ENCODE data around the gene FTSJ3. TPM values are rescaled to one million over a fixed set of nuclear protein-coding genes. Genes with fewer than 3 reads are reported as not detected.
"Not testable (repeated sequence)": the region's sequence is repeated elsewhere in the genome, so short reads cannot be mapped to it uniquely, and the experiment has no call there.

FTSJ3 gene
- total and polyA plus RNA-seq, 4 donors: 10.0 to 38.1 (median 29.7) TPM

DNA sequence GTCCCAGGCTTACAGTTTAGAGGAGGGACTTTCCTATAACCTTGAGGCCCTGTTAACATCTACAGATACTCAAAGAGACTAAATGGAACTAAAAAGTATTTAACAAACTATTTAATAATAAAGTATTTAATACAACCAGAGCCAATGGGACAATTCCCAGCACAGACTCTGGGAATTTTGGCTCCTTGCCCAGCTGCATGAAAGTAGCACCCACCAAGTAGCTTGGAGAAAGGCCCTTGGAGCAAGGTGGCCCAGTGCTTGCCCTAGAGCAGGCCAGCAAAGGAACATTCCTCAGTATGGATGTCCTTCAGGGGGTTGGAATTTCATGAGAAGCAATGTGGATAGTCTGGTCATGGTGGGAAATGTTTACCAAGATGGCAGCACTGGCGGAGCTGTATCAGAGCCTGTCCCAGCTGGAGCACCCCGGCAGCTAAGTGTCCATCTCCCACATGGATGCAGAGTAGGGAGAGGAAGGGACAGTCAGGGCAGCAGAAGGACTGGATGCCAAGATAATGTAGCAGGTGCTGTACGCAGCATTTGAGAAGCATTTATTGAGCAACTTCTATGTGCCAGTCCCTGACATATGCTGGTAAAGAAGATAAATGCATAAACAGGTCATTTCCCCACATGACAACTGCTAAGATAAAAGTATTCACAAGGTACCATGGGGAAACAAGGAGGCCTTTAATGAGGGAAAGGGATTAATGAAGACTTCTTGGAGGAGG lies 20.2 kb upstream of the FTSJ3 start:
- Histone ChIP-seq H3K27ac (ENCODE audit: low read depth in 1 of 2, low read length in 2 of 2) (no peak overlapping the region), H3K4me1 (ENCODE audit: control insufficient read depth in 1 of 2, insufficient read depth in 2 of 2, low read length in 2 of 2) (peaks cover 0 to 2% of the 10 kb centered on the region in 2 donors), H3K27me3 (ENCODE audit: control insufficient read depth in 1 of 2, insufficient read depth in 2 of 2, low read length in 1 of 2) (no peaks in the 10 kb centered on the region), H3K9me3 (ENCODE audit: control insufficient read depth, low read length) (no peaks in the 10 kb centered on the region), H3K4me3 (ENCODE audit: low read length in 2 of 2) (no peak overlapping the region), H3K36me3 (ENCODE audit: control insufficient read depth in 1 of 2, insufficient read depth in 2 of 2, low read length in 1 of 2) (no peaks in the 10 kb centered on the region)
- 93 to 96% methylated on average over 3 of the region's 3 CpGs for WGBS, 2 donors
- no peak for DNase-seq
- intact Hi-C loops (cut with DNase I): loop anchor here in 1 of 2 donors (5.0 kb wide), 1 partner anchor 285 kb away; the partner anchor contains the start of gene ERN1
- ATAC-seq (ENCODE audit: low FRiP score): no peak

DNA sequence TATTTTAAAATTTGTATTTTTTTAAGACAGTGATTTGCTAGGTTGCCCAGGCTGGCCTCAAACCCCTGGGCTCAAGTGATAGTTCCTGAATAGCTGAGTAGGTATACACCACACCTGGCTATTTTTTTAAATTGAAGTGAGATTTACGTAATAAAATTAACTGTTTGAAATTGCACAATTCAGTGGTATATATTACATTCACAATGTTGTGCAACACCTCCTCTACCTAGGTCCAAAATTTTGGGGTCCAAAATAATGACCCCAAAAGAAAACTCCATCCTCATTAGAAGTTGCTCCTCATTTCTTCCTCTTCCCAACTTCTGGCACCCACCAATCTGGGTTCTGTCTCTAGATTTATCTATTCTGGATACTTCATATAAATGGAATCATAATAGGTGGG lies 18.0 kb upstream of the FTSJ3 start:
- 92 to 94% methylated on average over 1 of the region's 1 CpG for WGBS, 2 donors
- H3K9me3 ChIP-seq (ENCODE audit: control insufficient read depth, low read length): no peaks in the 10 kb centered on the region
- H3K36me3 ChIP-seq (ENCODE audit: control insufficient read depth in 1 of 2, insufficient read depth in 2 of 2, low read length in 1 of 2): no peaks in the 10 kb centered on the region
- H3K4me3 ChIP-seq (ENCODE audit: low read length in 2 of 2): no peak overlapping the region
- H3K27me3 ChIP-seq (ENCODE audit: control insufficient read depth in 1 of 2, insufficient read depth in 2 of 2, low read length in 1 of 2): no peaks in the 10 kb centered on the region
- intact Hi-C loops (cut with DNase I): loop anchor here in 1 of 2 donors (5.0 kb wide), 1 partner anchor 287 kb away; the partner anchor contains the start of gene ERN1
- DNase-seq (no peak), ATAC-seq (ENCODE audit: low FRiP score) (no peak)
- no peak overlapping the region for H3K27ac ChIP-seq (ENCODE audit: low read depth in 1 of 2, low read length in 2 of 2)
- H3K4me1 ChIP-seq (ENCODE audit: control insufficient read depth in 1 of 2, insufficient read depth in 2 of 2, low read length in 2 of 2): peaks cover 2% of the 10 kb centered on the region in 2 donors

DNA sequence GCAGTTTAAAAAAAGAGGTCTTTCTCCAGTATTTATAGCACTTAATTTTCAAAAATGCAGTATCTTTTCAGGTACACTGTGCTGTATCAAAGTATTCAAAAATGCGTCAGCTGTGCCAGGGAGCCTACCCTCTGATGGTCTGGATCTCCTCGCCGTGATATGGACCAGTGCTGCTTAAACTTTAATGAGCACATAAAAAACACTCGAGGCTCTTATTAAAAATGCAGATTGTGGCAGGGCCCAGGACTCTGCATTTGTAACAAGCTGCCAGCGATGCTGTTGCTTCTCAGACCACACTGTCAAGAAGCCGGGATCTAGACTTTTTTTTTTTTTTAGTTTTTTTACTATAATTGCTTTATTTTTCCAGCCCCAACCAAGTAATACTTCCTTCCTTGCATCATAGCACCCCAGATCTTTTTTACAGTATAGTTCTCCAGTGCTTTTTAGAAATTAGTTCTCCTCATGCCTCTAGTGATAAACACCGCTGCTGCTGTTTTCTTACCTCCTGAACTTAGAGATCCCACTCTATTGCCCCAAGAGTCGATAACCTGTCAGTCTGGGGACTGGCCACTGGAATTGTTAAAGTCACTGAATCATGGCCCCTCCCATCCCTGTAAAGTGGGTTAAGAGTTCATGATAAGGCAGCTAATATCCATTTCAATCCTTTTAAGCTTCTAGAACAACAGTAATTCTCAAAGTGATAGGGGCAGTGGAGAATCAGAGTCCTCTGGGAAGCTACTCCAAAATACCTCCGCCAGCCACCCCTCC lies 16.6 kb upstream of the FTSJ3 start:
- Histone ChIP-seq H3K27me3 (ENCODE audit: control insufficient read depth in 1 of 2, insufficient read depth in 2 of 2, low read length in 1 of 2) (no peaks in the 10 kb centered on the region), H3K36me3 (ENCODE audit: control insufficient read depth in 1 of 2, insufficient read depth in 2 of 2, low read length in 1 of 2) (no peaks in the 10 kb centered on the region), H3K4me3 (ENCODE audit: low read length in 2 of 2) (no peak overlapping the region), H3K4me1 (ENCODE audit: control insufficient read depth in 1 of 2, insufficient read depth in 2 of 2, low read length in 2 of 2) (peaks cover 2 to 4% of the 10 kb centered on the region in 2 donors), H3K9me3 (ENCODE audit: control insufficient read depth, low read length) (no peaks in the 10 kb centered on the region), H3K27ac (ENCODE audit: low read depth in 1 of 2, low read length in 2 of 2) (peak overlapping the region in 1 of 2 donors; percentile 59)
- DNase-seq: no peak
- no peak for ATAC-seq (ENCODE audit: low FRiP score)
- 48 to 52% methylated on average over 9 of the region's 9 CpGs for WGBS, 2 donors
- intact Hi-C loops (cut with DNase I): loop anchor here in 1 of 2 donors (5.0 kb wide), 1 partner anchor 72 kb away; the partner anchor contains the start of genes CCDC47 and DDX42

DNA sequence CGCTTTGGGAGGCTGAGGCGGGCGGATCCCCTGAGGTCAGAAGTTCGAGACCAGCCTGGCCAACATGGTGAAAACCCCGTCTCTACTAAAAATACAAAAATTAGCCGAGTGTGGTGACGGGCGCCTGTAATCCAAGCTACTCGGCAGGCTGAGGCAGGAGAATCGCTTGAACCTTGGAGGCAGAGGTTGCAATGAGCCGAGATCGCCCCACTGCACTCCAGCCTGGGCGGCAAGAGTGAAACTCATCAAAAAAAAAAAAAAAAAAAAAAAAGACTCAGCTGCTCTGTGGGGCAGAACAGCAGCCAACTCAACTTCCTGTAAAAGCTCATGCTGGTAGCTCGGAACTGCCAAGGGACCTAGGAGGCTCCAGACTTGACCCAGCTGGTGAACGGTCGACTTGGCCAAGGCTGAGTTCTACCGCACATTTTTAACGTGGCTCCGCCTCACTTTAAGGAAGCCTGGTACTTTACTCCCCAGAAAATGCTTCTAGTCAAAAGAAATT lies 16.0 kb upstream of the FTSJ3 start:
- Histone ChIP-seq H3K27ac (ENCODE audit: low read depth in 1 of 2, low read length in 2 of 2) (peak overlapping the region in 1 of 2 donors; percentile 64), H3K4me3 (ENCODE audit: low read length in 2 of 2) (peak overlapping the region in 1 of 2 donors; percentile 4)
- not testable (repeated sequence) for H3K4me1 ChIP-seq (ENCODE audit: control insufficient read depth in 1 of 2, insufficient read depth in 2 of 2, low read length in 2 of 2); H3K9me3 ChIP-seq (ENCODE audit: control insufficient read depth, low read length); H3K27me3 ChIP-seq (ENCODE audit: control insufficient read depth in 1 of 2, insufficient read depth in 2 of 2, low read length in 1 of 2); H3K36me3 ChIP-seq (ENCODE audit: control insufficient read depth in 1 of 2, insufficient read depth in 2 of 2, low read length in 1 of 2); ATAC-seq (ENCODE audit: low FRiP score)
- 0 to 1% methylated on average over 19 of the region's 19 CpGs for WGBS, 2 donors
- DNase-seq: peak; percentile 77 to 81
- intact Hi-C loops (cut with DNase I): loop anchor here in 1 of 2 donors (5.0 kb wide), 1 partner anchor 71 kb away; the partner anchor contains the start of genes CCDC47 and DDX42

DNA sequence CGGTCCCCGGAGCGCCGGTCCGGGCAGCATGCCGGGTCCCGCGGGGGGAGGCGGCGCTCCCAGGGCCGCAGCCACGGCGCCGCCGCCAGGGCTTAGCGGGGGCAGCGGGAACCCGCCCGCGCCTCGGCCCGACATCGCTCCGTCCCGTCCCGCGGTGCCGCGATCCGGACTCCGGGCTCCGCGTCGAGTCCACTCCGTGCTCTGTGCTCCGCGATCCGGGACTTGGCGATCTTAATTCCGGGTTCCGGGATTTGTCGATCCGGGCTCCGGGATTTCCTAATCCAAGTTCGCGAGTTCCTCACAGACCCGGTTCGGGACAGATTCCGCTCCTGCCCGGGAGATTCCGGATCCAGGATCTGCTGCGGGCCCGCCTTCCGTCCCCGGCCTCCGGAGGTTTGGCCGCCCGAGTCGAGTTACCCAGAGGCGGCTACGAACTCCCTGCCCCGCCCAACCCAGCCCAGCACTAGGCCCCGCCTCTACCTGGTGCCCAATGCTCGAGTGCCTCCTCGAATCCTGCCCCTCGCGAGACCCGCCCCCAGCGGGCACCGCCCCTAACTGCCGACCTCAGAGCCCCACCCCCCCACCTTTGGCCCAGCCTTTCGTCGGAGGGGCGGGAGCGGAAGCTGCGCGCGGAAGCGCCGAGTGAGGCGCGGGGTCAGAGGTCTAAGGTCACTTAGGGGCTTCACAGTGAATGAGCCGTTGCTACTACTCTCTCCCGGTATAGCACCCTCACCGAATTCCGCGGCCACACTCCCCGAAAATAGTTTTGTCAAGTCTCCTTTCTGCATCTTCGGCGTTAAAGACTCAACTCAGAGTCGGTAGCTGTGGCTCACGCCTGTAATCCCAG lies 15.3 kb upstream of the FTSJ3 start, which contains the start of gene SMARCD2:
Gene SMARCD2, minus strand, starts transcription at position 146 of the 847 bp plus-strand sequence. Its CDS starts 11 bp downstream, at position 135.
- intact Hi-C loops (cut with DNase I): loop anchor here in 1 of 2 donors (5.0 kb wide), 1 partner anchor 70 kb away; the partner anchor contains the start of genes CCDC47 and DDX42
- 0 to 1% methylated on average over 91 to 92 of the region's 92 CpGs for WGBS, 2 donors
- peak within 1 kb of the TSS; percentile 40 to 64 for H3K27ac ChIP-seq (ENCODE audit: low read depth in 1 of 2, low read length in 2 of 2)

DNA sequence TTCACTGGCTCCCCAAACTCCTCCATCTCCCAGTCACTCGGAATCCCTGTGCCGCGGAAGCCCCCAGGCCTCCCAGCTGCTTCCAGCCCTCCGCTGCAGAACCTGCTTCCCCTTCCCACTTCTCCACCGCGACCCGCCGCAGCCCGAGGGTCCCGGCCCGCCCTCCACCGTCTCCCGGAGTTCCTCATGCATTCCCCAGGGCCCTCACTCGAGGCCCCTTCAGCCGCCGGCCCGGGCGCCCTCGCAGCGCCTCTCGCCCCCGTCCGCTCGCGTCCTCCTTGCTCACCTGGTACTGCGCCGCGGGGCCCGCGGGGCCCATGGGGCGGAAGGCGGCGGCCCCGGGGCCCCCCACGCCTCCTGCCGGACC lies 14.7 kb upstream of the FTSJ3 start:
- ATAC-seq (ENCODE audit: low FRiP score) (no peak), DNase-seq (peak; percentile 72 to 84)
- no peaks in the 10 kb centered on the region for H3K36me3 ChIP-seq (ENCODE audit: control insufficient read depth in 1 of 2, insufficient read depth in 2 of 2, low read length in 1 of 2)
- H3K4me1 ChIP-seq (ENCODE audit: control insufficient read depth in 1 of 2, insufficient read depth in 2 of 2, low read length in 2 of 2): peaks cover 2 to 4% of the 10 kb centered on the region in 2 donors
- WGBS, 2 donors: 0% methylated on average over 36 of the region's 36 CpGs
- H3K27me3 ChIP-seq (ENCODE audit: control insufficient read depth in 1 of 2, insufficient read depth in 2 of 2, low read length in 1 of 2): no peaks in the 10 kb centered on the region
- peak overlapping the region; percentile 40 to 64 for H3K27ac ChIP-seq (ENCODE audit: low read depth in 1 of 2, low read length in 2 of 2)
- H3K4me3 ChIP-seq (ENCODE audit: low read length in 2 of 2): peak overlapping the region; percentile 75
- intact Hi-C loops (cut with DNase I): loop anchor here in 1 of 2 donors (5.0 kb wide), 1 partner anchor 70 kb away; the partner anchor contains the start of genes CCDC47 and DDX42
- no peaks in the 10 kb centered on the region for H3K9me3 ChIP-seq (ENCODE audit: control insufficient read depth, low read length)

More for the DNA sequence above, 15.3 kb upstream of the FTSJ3 start, which contains the start of gene SMARCD2:
- Histone ChIP-seq H3K27me3 (ENCODE audit: control insufficient read depth in 1 of 2, insufficient read depth in 2 of 2, low read length in 1 of 2) (no peaks in the 10 kb centered on the region), H3K36me3 (ENCODE audit: control insufficient read depth in 1 of 2, insufficient read depth in 2 of 2, low read length in 1 of 2) (no peaks in the 10 kb centered on the region), H3K4me3 (ENCODE audit: low read length in 2 of 2) (peak within 1 kb of the TSS; percentile 75), H3K9me3 (ENCODE audit: control insufficient read depth, low read length) (no peaks in the 10 kb centered on the region), H3K4me1 (ENCODE audit: control insufficient read depth in 1 of 2, insufficient read depth in 2 of 2, low read length in 2 of 2) (peaks cover 2 to 4% of the 10 kb centered on the region in 2 donors)
- peak; percentile 96 for ATAC-seq (ENCODE audit: low FRiP score)
- DNase-seq: peak; percentile 99 to 100

DNA sequence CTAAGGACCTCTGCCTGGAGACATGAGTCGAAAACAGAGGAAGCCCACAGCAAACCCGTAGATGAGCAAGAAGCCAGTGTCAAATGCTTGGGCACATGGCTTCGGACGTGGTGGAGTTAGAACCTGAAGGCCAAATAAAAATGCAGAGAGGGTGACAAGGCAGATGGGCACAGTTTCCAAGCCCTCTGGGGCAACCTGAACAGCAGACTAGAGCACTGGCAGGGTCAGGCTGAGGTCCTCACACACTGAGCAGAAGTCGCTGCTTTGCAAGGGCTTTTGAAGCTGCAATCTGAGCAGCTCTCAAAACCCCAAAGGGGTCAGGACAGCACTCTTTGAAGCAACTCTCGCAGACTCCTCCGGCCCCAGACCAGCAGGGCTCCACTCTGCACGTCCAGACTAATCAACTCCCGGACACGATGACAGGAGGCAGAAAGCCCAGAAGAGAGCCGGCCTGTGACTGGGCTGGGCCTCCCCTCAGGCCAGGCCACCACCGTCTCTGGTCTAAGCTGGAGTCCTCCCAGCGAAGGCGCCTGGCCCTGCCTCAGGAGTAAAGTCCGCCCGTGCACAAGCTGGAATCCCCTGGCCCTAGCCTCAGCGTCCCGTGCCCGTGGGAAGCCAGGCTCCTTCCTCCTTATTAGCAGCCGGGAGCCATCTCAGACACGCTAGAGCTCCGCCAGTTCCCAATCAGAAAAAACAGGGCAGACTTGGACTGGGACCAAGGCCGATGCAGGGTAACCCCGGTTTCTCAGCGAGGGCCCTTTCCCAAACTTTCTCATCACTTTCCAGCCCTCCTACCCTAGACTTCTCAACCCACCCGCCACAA lies 14.1 kb upstream of the FTSJ3 start:
- Histone ChIP-seq H3K9me3 (ENCODE audit: control insufficient read depth, low read length) (no peaks in the 10 kb centered on the region), H3K4me3 (ENCODE audit: low read length in 2 of 2) (peak overlapping the region; percentile 75), H3K27ac (ENCODE audit: low read depth in 1 of 2, low read length in 2 of 2) (peak overlapping the region in 1 of 2 donors; percentile 64), H3K36me3 (ENCODE audit: control insufficient read depth in 1 of 2, insufficient read depth in 2 of 2, low read length in 1 of 2) (no peaks in the 10 kb centered on the region), H3K4me1 (ENCODE audit: control insufficient read depth in 1 of 2, insufficient read depth in 2 of 2, low read length in 2 of 2) (peaks cover 2 to 4% of the 10 kb centered on the region in 2 donors), H3K27me3 (ENCODE audit: control insufficient read depth in 1 of 2, insufficient read depth in 2 of 2, low read length in 1 of 2) (no peaks in the 10 kb centered on the region)
- intact Hi-C loops (cut with DNase I): loop anchor here in 1 of 2 donors (5.0 kb wide), 1 partner anchor 69 kb away; the partner anchor contains the start of genes CCDC47 and DDX42
- peak; percentile 2 for ATAC-seq (ENCODE audit: low FRiP score)
- 1% methylated on average over 26 of the region's 26 CpGs for WGBS, 2 donors
- peak; percentile 73 to 82 for DNase-seq
